Prostate gland (tissue), 2 donors: Measurements from ENCODE around the gene ZC3H8.

Experiments used
- POLR2AphosphoS5 ChIP-seq: sonication (generic); formaldehyde crosslinking; IDR thresholded peaks from one replicate; pipeline ENCODE4 v1.6.1; 2017; ENCODE audit warnings: antibody characterized with exemption
- TF ChIP-seq, protein P1 (sequence below), 4 experiments: fragments of 200-600 bp in 2 of 4; fragments of 450-650 bp in 2 of 4; sonication (generic) in 2 of 4; IDR thresholded peaks; 1 replicate in 3 of 4; 2 replicates in 1 of 4; pipeline ENCODE4 v1.5.1; 2016 to 2019; ENCODE audit warnings: antibody characterized with exemption in 4 of 4, mild to moderate bottlenecking in 2 of 4, moderate library complexity in 2 of 4

DNA sequence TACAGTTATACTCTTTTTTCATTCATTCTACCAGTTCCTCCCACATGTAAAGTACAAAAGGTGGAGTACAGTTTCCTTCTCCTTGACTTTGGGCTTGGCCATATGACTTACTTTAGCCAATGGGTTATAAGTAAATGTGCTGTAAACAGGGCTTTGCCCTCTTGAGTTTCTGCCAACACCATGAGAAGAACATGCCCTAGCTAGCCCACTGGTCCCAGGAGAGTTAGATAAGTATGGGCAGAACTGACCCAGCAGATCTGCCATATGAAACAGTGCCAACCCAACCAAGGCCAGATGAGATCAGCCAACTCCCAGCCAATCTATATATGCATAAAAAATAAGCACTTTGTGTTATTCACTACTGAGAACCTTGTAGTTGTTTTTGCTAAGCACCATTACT is 25.5 kb downstream of the ZC3H8 start:
- TF ChIP-seq, protein P1, sequence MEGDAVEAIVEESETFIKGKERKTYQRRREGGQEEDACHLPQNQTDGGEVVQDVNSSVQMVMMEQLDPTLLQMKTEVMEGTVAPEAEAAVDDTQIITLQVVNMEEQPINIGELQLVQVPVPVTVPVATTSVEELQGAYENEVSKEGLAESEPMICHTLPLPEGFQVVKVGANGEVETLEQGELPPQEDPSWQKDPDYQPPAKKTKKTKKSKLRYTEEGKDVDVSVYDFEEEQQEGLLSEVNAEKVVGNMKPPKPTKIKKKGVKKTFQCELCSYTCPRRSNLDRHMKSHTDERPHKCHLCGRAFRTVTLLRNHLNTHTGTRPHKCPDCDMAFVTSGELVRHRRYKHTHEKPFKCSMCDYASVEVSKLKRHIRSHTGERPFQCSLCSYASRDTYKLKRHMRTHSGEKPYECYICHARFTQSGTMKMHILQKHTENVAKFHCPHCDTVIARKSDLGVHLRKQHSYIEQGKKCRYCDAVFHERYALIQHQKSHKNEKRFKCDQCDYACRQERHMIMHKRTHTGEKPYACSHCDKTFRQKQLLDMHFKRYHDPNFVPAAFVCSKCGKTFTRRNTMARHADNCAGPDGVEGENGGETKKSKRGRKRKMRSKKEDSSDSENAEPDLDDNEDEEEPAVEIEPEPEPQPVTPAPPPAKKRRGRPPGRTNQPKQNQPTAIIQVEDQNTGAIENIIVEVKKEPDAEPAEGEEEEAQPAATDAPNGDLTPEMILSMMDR (IDR thresholded peaks at IDR 0.05): no peak
- no peak for TF ChIP-seq POLR2AphosphoS5
